22Rv1 (cell line): ENCODE results near the gene IL1A.

Experiments used
- ZFX ChIP-seq: fragments of 450-650 bp; IDR thresholded peaks from 2 replicates; pipeline ENCODE4 v1.6.1; 2017; ENCODE audit warnings: antibody characterized with exemption, borderline replicate concordance
- TF ChIP-seq, protein P1 (sequence below): fragments of 450-650 bp; IDR thresholded peaks from 2 replicates; pipeline ENCODE4 v1.5.1; 2017; ENCODE audit warnings: mild to moderate bottlenecking

DNA sequence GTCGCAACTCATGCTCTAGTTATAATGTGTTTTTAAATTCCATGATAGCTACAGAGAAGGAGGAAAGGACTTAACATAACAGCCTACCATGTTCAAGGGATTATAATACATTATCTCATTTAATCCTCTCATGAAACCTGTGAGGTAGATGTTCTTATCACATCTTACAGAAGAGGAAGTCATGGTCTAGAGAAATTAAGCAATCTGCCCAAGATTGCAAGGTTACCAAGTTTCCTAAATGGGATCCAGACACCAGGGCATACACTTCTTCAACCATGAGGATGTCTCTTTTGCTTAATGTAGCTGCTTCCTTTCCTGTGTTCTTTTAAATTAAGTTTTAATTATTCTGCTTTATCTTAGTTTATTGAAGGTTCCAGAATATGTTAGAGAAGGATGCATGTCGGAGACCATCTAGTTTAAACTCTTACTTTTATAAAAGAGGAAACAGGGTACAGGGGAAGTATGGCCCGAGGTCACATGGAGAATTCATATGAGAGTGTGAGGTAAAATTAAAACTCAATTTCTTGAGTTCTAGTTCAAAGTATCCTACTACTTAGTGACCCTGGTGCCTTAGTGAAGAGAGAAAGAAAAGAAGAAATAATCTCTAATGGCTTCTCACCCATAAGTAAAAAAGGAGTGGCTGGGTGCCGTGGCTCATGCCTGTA, 3.6 kb upstream of the IL1A start:
- TF ChIP-seq, protein P1, sequence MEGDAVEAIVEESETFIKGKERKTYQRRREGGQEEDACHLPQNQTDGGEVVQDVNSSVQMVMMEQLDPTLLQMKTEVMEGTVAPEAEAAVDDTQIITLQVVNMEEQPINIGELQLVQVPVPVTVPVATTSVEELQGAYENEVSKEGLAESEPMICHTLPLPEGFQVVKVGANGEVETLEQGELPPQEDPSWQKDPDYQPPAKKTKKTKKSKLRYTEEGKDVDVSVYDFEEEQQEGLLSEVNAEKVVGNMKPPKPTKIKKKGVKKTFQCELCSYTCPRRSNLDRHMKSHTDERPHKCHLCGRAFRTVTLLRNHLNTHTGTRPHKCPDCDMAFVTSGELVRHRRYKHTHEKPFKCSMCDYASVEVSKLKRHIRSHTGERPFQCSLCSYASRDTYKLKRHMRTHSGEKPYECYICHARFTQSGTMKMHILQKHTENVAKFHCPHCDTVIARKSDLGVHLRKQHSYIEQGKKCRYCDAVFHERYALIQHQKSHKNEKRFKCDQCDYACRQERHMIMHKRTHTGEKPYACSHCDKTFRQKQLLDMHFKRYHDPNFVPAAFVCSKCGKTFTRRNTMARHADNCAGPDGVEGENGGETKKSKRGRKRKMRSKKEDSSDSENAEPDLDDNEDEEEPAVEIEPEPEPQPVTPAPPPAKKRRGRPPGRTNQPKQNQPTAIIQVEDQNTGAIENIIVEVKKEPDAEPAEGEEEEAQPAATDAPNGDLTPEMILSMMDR, result no peak
- no peak for TF ChIP-seq ZFX
